GM19395 (cell line): ENCODE measurements around the gene TSPAN17.

Experiments used
- ATAC-seq: cut with Tn5 transposase; IDR thresholded peaks from one replicate; pipeline ENCODE4 v1.9.1; 2021; ENCODE audit warnings: mild to moderate bottlenecking, moderate library complexity; ENCODE audit not compliant: unreplicated experiment

TSPAN17 gene

GRCh38 chr5:176658817-176659511 is 11.7 kb downstream of the TSPAN17 start:
- ATAC-seq = peak; percentile 53

GRCh38 chr5:176659512-176659839 is 12.2 kb downstream of the TSPAN17 start:
- ATAC-seq = no peak

- no peak for ATAC-seq
These were observed 12.7 kb downstream of the TSPAN17 start for GRCh38 chr5:176659860-176660461.

- ATAC-seq = peak; percentile 24
These were observed 13.2 kb downstream of the TSPAN17 start for GRCh38 chr5:176660530-176660859.

GRCh38 chr5:176660860-176661641 is 13.8 kb downstream of the TSPAN17 start:
- ATAC-seq = peak; percentile 65

- no peak for ATAC-seq
These were observed 14.4 kb downstream of the TSPAN17 start for GRCh38 chr5:176661676-176662075.

- ATAC-seq = no peak
These were observed 15.4 kb downstream of the TSPAN17 start for GRCh38 chr5:176662371-176663333.

GRCh38 chr5:176663566-176663965 is 16.3 kb downstream of the TSPAN17 start:
- ATAC-seq = no peak

- no peak for ATAC-seq
These were observed 17.2 kb downstream of the TSPAN17 start for GRCh38 chr5:176664479-176664878.

GRCh38 chr5:176664886-176665285 is 17.6 kb downstream of the TSPAN17 start:
- no peak for ATAC-seq

- no peak for ATAC-seq
These were observed 18.2 kb downstream of the TSPAN17 start for GRCh38 chr5:176665517-176665916.

- ATAC-seq = no peak
These were observed 20.4 kb downstream of the TSPAN17 start for GRCh38 chr5:176667637-176668036.

- no peak for ATAC-seq
These were observed 23.2 kb downstream of the TSPAN17 start for GRCh38 chr5:176670449-176670848.

GRCh38 chr5:176671399-176671798 is 24.1 kb downstream of the TSPAN17 start:
- ATAC-seq = no peak

GRCh38 chr5:176671890-176672747 is 24.8 kb downstream of the TSPAN17 start:
- no peak for ATAC-seq

GRCh38 chr5:176673651-176674583 is 26.6 kb downstream of the TSPAN17 start:
- ATAC-seq = no peak

- no peak for ATAC-seq
These were observed 27.5 kb downstream of the TSPAN17 start for GRCh38 chr5:176674799-176675198.

- ATAC-seq = no peak
These were observed 28.5 kb downstream of the TSPAN17 start for GRCh38 chr5:176675676-176676360.
